ENCODE measurements around the gene ACOX2. TPM values are rescaled to one million over a fixed set of nuclear protein-coding genes. Genes with fewer than 3 reads are reported as not detected.

The ACOX2 gene
- total and polyA plus RNA-seq, 2 donors (not counting 3 experiments of a cell fraction or from before 2014, with no cell fraction given) = 1.5 to 10.5 TPM

DNA sequence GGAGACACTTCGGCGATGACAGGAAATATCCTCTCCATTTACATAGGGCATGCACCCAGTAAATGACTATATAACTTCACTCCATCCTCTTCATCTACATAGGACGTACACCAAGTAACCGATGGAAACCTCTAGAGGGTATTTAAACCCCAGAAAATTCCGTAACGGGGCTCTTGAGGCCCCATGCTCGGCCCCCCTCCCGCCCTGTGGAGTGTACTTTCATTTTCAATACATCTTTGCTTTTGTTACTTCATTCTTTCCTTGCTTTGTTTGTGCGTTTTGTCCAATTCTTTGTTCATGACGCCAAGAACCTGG lies 47.7 kb upstream of the ACOX2 start:
- no peak for DNase-seq (ENCODE audit: low read depth, low spot score)
- TF ChIP-seq POLR2A (IDR thresholded peaks at IDR 0.05; ENCODE audit: low read depth, low read length) = no peak
- no peak for TF ChIP-seq GATA2 (IDR thresholded peaks at IDR 0.05; ENCODE audit: insufficient read depth, insufficient read length, low read depth, low read length)
- TF ChIP-seq POLR2AphosphoS5 (IDR thresholded peaks at IDR 0.05; ENCODE audit: insufficient read depth, low read depth, low read length) = no peak
- TF ChIP-seq JUN (IDR thresholded peaks at IDR 0.05; ENCODE audit: borderline replicate concordance, insufficient read depth, insufficient read length, low read depth) = no peak
- TF ChIP-seq, protein P1, sequence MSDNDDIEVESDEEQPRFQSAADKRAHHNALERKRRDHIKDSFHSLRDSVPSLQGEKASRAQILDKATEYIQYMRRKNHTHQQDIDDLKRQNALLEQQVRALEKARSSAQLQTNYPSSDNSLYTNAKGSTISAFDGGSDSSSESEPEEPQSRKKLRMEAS (IDR thresholded peaks at IDR 0.05; ENCODE audit: insufficient read depth, insufficient read length) = no peak
- TF ChIP-seq CTCF (IDR thresholded peaks at IDR 0.05; ENCODE audit: extremely low read depth in 1 of 2, insufficient read depth in 1 of 2, low read depth in 1 of 2, low read length in 2 of 2) = no peak
- no peak for TF ChIP-seq EZH2 (IDR thresholded peaks at IDR 0.05; ENCODE audit: borderline replicate concordance, low read depth, low read length, severe bottlenecking)
- TF ChIP-seq FOS (IDR thresholded peaks at IDR 0.05; ENCODE audit: borderline replicate concordance, insufficient read depth, low read length) = no peak
- TF ChIP-seq MYC (IDR thresholded peaks at IDR 0.05; ENCODE audit: low read depth, low read length) = no peak
- no peaks in the 10 kb centered on the region for H3K9me3 ChIP-seq (replicated peaks; ENCODE audit: control insufficient read depth, insufficient read depth, low read length)
- no peaks in the 10 kb centered on the region for H3K36me3 ChIP-seq (ENCODE audit: control insufficient read depth in 2 of 2, extremely low read depth in 1 of 2, insufficient read depth in 2 of 2, low read length in 2 of 2)
- ChIA-PET CTCF (interaction anchor here (0.9 to 2.8 kb wide), 13 partner anchors 9 to 56 kb away, joined by 3 to 28 read pairs (median 6); no protein-coding TSS in a partner anchor), POLR2A (no interaction called here)
- H4K20me1 ChIP-seq (replicated peaks; ENCODE audit: control insufficient read depth, extremely low read depth, insufficient read depth, low read length) = no peaks in the 10 kb centered on the region
- H3K79me2 ChIP-seq (ENCODE audit: control insufficient read depth, insufficient read depth, low read length) = no peaks in the 10 kb centered on the region
- no peak overlapping the region for H3K27ac ChIP-seq (ENCODE audit: insufficient read depth, low read depth, low read length)
- intact Hi-C loops (cut with micrococcal nuclease) (loop anchor here (1.0 kb wide), 1 partner anchor 7 kb away; the partner anchor contains the start of gene FAM107A), dilution Hi-C loops (cut with MboI; ENCODE audit: extremely low pct_ligation_motif_present, low sequenced_read_pairs) (no loop called here)
- H3K4me2 ChIP-seq (ENCODE audit: insufficient read depth, low read length) = peak overlapping the region; percentile 89
- FAIRE-seq = no peak
- peak overlapping the region; percentile 88 for H2AFZ ChIP-seq (ENCODE audit: low read depth, low read length)
- H3K27me3 ChIP-seq (ENCODE audit: control insufficient read depth in 2 of 2, insufficient read depth in 2 of 2, low read length in 2 of 2) = peaks cover 20 to 26% of the 10 kb centered on the region in 2 experiments
- H3K4me3 ChIP-seq (replicated peaks in 1 of 3; ENCODE audit: insufficient read depth in 1 of 3, low read depth in 1 of 3, low read length in 3 of 3) = peak overlapping the region; percentile 40 to 65 (median 51)
- no TSS peak for BruUV-seq (replicated peaks)
- peaks cover 5% of the 10 kb centered on the region for H3K4me1 ChIP-seq (ENCODE audit: control insufficient read depth, extremely low read depth, insufficient read depth, low read length)
- peak overlapping the region; percentile 54 for H3K9ac ChIP-seq (replicated peaks; ENCODE audit: extremely low read depth, insufficient read depth, low read length)
- H3K9me1 ChIP-seq (replicated peaks; ENCODE audit: control insufficient read depth, extremely low read depth, insufficient read depth, low read length) = no peaks in the 10 kb centered on the region
